DOHH2 (cell line): ENCODE results near the gene LRRC25.

Experiments used
- H3F3A ChIP-seq: fragments of 200-600 bp; sonication (generic), shearing (Covaris generic); 2 replicates; pipeline ENCODE4 v1.6.0; 2016; ENCODE audit warnings: antibody characterized with exemption, mild to moderate bottlenecking; ENCODE audit not compliant: control insufficient read depth, insufficient read depth
- H3K27ac ChIP-seq: fragments of 200-600 bp; sonication (generic); 2 replicates; pipeline ENCODE4 v1.5.1; 2014; ENCODE audit warnings: low read depth, mild to moderate bottlenecking, low read length, moderate library complexity
- H3K27me3 ChIP-seq: fragments of 200-600 bp; sonication (generic); 2 replicates; pipeline ENCODE4 v1.6.1; 2014; ENCODE audit warnings: mild to moderate bottlenecking, low read length, mixed read lengths; ENCODE audit not compliant: control insufficient read depth
- H3K36me3 ChIP-seq: fragments of 200-600 bp; sonication (generic); 2 replicates; pipeline ENCODE4 v1.6.1; 2014; ENCODE audit warnings: mild to moderate bottlenecking, low read length, moderate library complexity, mixed read lengths; ENCODE audit not compliant: control insufficient read depth
- H3K4me1 ChIP-seq: fragments of 200-600 bp; sonication (generic); 2 replicates; pipeline ENCODE4 v1.6.1; 2014; ENCODE audit warnings: mild to moderate bottlenecking, low read length, mixed read lengths; ENCODE audit not compliant: control insufficient read depth
- H3K4me2 ChIP-seq: fragments of 200-600 bp; sonication (generic); 2 replicates; pipeline ENCODE4 v1.6.0; 2014; ENCODE audit warnings: mild to moderate bottlenecking, low read length, moderate library complexity
- H3K4me3 ChIP-seq: fragments of 200-600 bp; sonication (generic); 2 replicates; pipeline ENCODE4 v1.5.1; 2014; ENCODE audit warnings: mild to moderate bottlenecking, low read length, mixed read lengths
- H3K79me2 ChIP-seq: fragments of 200-600 bp; sonication (generic); 2 replicates; pipeline ENCODE4 v1.6.1; 2014; ENCODE audit warnings: mild to moderate bottlenecking, low read length, mixed read lengths; ENCODE audit not compliant: control insufficient read depth
- H3K9me2 ChIP-seq: fragments of 200-600 bp; sonication (generic); replicated peaks from 2 replicates; pipeline ENCODE4 v1.6.1; 2014; ENCODE audit warnings: mild to moderate bottlenecking, low read length, mixed read lengths; ENCODE audit not compliant: control insufficient read depth
- H3K9me3 ChIP-seq: fragments of 200-600 bp; sonication (generic); 2 replicates; pipeline ENCODE4 v1.6.1; 2014; ENCODE audit warnings: antibody characterized with exemption, low read length, mixed read lengths; ENCODE audit not compliant: control insufficient read depth, insufficient read depth
- H4K20me1 ChIP-seq: fragments of 200-600 bp; sonication (generic); 2 replicates; pipeline ENCODE4 v1.6.0; 2014; ENCODE audit warnings: low read depth, mild to moderate bottlenecking, antibody characterized with exemption, low read length, moderate library complexity; ENCODE audit not compliant: control insufficient read depth, insufficient read depth
- EZH2phosphoT487 ChIP-seq: fragments of 200-600 bp; sonication (generic); IDR thresholded peaks from 2 replicates; pipeline ENCODE4 v1.6.1; 2017; ENCODE audit warnings: borderline replicate concordance, mild to moderate bottlenecking, antibody characterized with exemption, low read length, moderate library complexity, mixed read lengths
- TF ChIP-seq, protein P1 (sequence below): fragments of 200-600 bp; sonication (generic); IDR thresholded peaks from one replicate; pipeline ENCODE4 v1.5.1; 2014; ENCODE audit warnings: antibody characterized with exemption, mild to moderate bottlenecking, low read depth, low read length; ENCODE audit not compliant: poor library complexity, severe bottlenecking

The LRRC25 gene

DNA sequence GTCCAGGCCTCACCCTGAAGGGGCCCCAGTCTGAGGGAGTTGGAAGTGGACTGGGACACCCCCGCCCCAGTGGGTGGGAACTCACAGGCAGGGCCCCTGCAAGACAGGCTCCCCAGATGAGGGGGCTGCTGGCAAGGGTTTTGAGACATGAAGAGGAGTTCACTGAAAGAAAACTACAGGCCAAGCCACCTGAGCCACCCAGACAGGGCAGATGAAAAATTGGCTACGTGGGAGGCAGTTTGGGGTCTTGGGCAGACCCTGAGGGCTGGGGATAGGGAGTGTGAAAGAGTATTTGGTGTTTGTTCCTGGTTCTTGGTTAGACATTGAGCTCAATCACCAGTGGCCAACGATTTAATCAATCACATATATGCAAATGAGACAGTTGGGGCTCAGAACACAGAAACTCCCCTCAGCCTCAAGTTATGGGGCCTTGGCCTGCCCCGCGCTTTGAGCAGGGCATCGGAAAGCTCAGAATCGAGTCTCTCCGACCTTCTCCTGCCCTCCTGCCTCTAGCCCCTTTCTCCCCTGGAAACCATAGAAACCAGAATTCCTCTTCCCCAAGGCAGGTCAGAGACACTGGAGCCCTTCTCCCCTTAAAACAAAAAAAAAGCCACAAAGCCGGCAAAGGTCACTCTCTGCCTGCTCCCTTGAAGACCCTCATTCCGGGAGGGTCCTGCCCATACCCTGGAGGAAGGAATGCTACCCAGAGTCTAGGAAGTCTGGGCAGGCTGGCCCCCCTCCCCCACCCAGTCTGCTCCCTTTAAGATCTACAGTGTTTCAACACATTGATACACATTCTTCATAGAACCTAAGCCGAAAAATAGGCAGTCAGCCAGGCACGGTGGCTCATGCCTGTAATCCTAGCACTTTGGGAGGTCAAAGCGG lies 41.8 kb upstream of the LRRC25 start:
- Histone ChIP-seq H3K27ac (no peak overlapping the region), H3K4me1 (peaks cover 23% of the 10 kb centered on the region), H4K20me1 (no peaks in the 10 kb centered on the region), H3K27me3 (no peaks in the 10 kb centered on the region), H3F3A (peaks cover 12% of the 10 kb centered on the region; the same call in 1 of the 2 replicates), H3K9me3 (no peaks in the 10 kb centered on the region), H3K9me2 (no peaks in the 10 kb centered on the region), H3K79me2 (no peaks in the 10 kb centered on the region), H3K36me3 (peaks cover 14% of the 10 kb centered on the region; the same call in 1 of the 2 replicates), H3K4me3 (no peak overlapping the region), H3K4me2 (no peak overlapping the region)
- no peak for TF ChIP-seq EZH2phosphoT487
- TF ChIP-seq, protein P1, sequence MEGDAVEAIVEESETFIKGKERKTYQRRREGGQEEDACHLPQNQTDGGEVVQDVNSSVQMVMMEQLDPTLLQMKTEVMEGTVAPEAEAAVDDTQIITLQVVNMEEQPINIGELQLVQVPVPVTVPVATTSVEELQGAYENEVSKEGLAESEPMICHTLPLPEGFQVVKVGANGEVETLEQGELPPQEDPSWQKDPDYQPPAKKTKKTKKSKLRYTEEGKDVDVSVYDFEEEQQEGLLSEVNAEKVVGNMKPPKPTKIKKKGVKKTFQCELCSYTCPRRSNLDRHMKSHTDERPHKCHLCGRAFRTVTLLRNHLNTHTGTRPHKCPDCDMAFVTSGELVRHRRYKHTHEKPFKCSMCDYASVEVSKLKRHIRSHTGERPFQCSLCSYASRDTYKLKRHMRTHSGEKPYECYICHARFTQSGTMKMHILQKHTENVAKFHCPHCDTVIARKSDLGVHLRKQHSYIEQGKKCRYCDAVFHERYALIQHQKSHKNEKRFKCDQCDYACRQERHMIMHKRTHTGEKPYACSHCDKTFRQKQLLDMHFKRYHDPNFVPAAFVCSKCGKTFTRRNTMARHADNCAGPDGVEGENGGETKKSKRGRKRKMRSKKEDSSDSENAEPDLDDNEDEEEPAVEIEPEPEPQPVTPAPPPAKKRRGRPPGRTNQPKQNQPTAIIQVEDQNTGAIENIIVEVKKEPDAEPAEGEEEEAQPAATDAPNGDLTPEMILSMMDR, result no peak

DNA sequence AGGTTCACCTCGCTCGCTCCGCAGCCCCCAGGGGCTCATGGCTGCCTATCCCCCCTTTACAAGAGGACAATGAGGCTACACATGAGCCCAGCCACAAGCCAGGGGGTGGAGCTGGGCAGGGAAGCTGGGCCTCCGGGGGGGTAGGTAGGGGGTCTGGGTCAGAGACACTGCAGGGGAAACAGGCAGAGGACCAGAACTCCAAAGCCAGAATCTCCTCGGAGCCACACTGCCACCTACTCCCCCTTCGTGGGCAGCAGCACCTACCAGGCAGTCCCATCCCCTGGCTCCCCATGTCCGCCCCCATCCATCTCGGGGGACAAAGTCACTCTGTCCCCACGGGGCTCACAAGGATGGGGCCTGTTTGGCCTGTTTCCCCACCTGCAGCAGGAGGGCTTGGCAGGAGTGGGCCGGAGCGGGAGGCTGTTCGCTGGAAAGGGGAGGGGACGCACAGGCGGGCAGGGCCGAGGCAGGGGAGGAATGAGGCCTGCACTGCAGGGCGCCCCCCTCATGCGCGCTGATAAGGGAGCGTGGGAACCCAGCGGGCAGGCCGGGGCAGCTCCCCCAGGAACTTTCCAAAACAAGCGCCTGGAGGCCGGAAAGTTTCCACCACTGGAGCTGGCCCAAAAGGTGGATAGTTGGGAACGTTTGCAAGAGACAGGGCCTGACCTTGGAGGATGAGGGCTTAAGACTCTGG lies 41.1 kb upstream of the LRRC25 start:
- Histone ChIP-seq H3K27ac (no peak overlapping the region), H3K4me2 (peak overlapping the region; percentile 97), H4K20me1 (no peaks in the 10 kb centered on the region), H3K9me2 (no peaks in the 10 kb centered on the region), H3K79me2 (no peaks in the 10 kb centered on the region), H3K27me3 (no peaks in the 10 kb centered on the region), H3K4me1 (peaks cover 23% of the 10 kb centered on the region), H3K4me3 (no peak overlapping the region), H3K9me3 (no peaks in the 10 kb centered on the region), H3F3A (peaks cover 12% of the 10 kb centered on the region; the same call in 1 of the 2 replicates), H3K36me3 (peaks cover 10% of the 10 kb centered on the region; the same call in 1 of the 2 replicates)
- TF ChIP-seq, protein P1, result peak; percentile 9
- TF ChIP-seq EZH2phosphoT487, result no peak

DNA sequence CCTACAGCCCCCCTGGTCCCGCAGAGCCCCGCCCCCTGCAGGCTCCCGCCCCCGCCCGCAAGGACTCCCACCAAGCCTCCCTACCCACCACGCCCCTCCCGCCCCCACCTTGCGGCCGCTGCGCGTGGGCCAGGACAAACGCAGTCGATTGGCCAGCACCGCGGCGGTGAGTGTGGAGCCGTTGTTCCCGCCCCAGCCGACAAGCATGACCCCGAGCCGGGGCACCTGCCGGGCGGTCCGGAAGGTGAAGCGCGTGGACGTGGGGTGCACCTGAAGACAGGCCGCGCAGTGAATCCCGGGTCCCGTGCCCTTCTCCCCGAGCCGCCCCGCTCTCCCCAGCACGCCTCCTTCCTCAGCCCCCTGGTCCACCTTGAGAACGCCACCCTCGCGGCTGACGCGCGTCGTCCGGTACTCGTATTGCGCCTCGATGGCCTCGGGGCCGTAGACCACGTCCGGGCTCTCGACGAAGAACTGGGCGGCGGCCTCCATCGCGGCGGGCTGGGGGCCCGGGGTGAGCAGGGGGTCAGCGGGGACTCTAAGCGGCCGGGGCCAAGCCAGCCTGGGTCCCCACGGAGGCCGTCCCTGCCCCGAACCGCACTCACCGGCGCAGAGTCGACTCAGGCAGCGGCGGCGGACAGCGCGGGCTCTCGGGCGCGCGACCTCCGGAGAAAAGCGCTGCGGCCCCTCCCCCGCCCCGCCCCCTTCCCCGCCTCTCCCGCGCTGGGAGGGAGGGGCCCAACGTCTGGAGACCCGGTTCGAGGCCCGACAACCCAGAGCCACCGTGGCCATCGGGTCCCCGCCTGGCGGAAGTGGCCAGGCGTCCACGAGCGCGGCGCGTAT lies 40.3 kb upstream of the LRRC25 start, which contains the start of gene ISYNA1:
Gene ISYNA1, minus strand, starts transcription at position 643 of the 840 bp plus-strand sequence. Its CDS starts 154 bp downstream, at position 489.
- H3K36me3 ChIP-seq, result peaks cover 9% of the 10 kb centered on the region
- H3K27ac ChIP-seq, result no peak within 1 kb of the TSS
- H3K4me2 ChIP-seq, result peak within 1 kb of the TSS; percentile 97

More for the DNA sequence above, 40.3 kb upstream of the LRRC25 start, which contains the start of gene ISYNA1:
- Histone ChIP-seq H4K20me1 (no peaks in the 10 kb centered on the region), H3F3A (peaks cover 12% of the 10 kb centered on the region; the same call in 1 of the 2 replicates), H3K9me3 (no peaks in the 10 kb centered on the region), H3K9me2 (no peaks in the 10 kb centered on the region), H3K27me3 (no peaks in the 10 kb centered on the region), H3K4me3 (peak within 1 kb of the TSS; percentile 73), H3K4me1 (peaks cover 30% of the 10 kb centered on the region), H3K79me2 (no peaks in the 10 kb centered on the region)
- no peak for TF ChIP-seq EZH2phosphoT487
- TF ChIP-seq, protein P1, result no peak
